K562 (cell line): Measurements from ENCODE around the gene CABP4. TPM values are rescaled to one million over a fixed set of nuclear protein-coding genes. Genes with fewer than 3 reads are reported as not detected.

ENCODE experiments used
- ARID3A ChIP-seq: IDR thresholded peaks from 2 replicates; pipeline ENCODE4 v1.6.1; 2012; ENCODE audit warnings: low read depth, low read length, improper control_type of control experiment, borderline replicate concordance
- ASH1L ChIP-seq: fragments of 450-650 bp; IDR thresholded peaks from 2 replicates; pipeline ENCODE4 v1.6.1; 2018; ENCODE audit warnings: borderline replicate concordance, mild to moderate bottlenecking, low read depth; ENCODE audit not compliant: partially characterized antibody
- CBX8 ChIP-seq: fragments of 200-600 bp; sonication (generic); IDR thresholded peaks from 2 replicates; pipeline ENCODE4 v1.6.1; 2012; ENCODE audit warnings: borderline replicate concordance, mixed run types, low read depth, mild to moderate bottlenecking, moderate library complexity, mixed read lengths, low read length, control low read depth, inconsistent platforms; ENCODE audit not compliant: poor library complexity, severe bottlenecking; ENCODE audit errors: extremely low read depth
- CEBPZ ChIP-seq: fragments of 150-350 bp; IDR thresholded peaks from 2 replicates; pipeline ENCODE4 v1.6.1; 2014; ENCODE audit warnings: low read depth, mild to moderate bottlenecking, low read length, borderline replicate concordance
- ELF2 ChIP-seq: fragments of 250-450 bp; sonication (Bioruptor Pico); IDR thresholded peaks from 2 replicates; pipeline ENCODE4 v1.5.0; 2021; ENCODE audit warnings: mild to moderate bottlenecking
- MAX ChIP-seq: sonication (generic); formaldehyde crosslinking; IDR thresholded peaks from 2 replicates; pipeline ENCODE4 v1.9.0; 2022; ENCODE audit warnings: mild to moderate bottlenecking, missing genetic modification reagents
- NFXL1 ChIP-seq: fragments of 450-650 bp; formaldehyde crosslinking; IDR thresholded peaks from 2 replicates; pipeline ENCODE4 v1.4.0; 2021; ENCODE audit warnings: mild to moderate bottlenecking
- SLC30A9 ChIP-seq: fragments of 250-450 bp; sonication (Bioruptor Pico); IDR thresholded peaks from 2 replicates; pipeline ENCODE4 v1.8.0; 2022; ENCODE audit warnings: mild to moderate bottlenecking, moderate library complexity
- TEAD2 ChIP-seq: fragments of 450-650 bp; IDR thresholded peaks from 2 replicates; pipeline ENCODE4 v1.6.1; 2016; ENCODE audit warnings: missing genetic modification characterization, control low read depth, missing compliant biosample characterization
- YBX1 ChIP-seq: fragments of 450-650 bp; IDR thresholded peaks from 2 replicates; pipeline ENCODE4 v1.7.1; 2016; ENCODE audit warnings: mild to moderate bottlenecking
- ZNF778 ChIP-seq: fragments of 450-650 bp; formaldehyde crosslinking; IDR thresholded peaks from 2 replicates; pipeline ENCODE4 v1.4.0; 2020; ENCODE audit warnings: mild to moderate bottlenecking, moderate library complexity
- polyA plus RNA-seq, 8 experiments: library from polyadenylated mRNA; depleted of rRNA in 4 of 8; stranded (reverse) in 5 of 8; unstranded in 3 of 8; fragments of >200 nt; fragmentation: Nextera tagmentation in 2 of 8; fragmentation: Illumina TruSeq in 1 of 8; extraction: Ambion mirVana in 2 of 8; extraction: Trizol in 1 of 8; gene quantifications; 2 replicates each; pipeline versions ENCODE4 v1.2.1 to v1.2.3, GENCODE V29; 2011 to 2014; ENCODE audit warnings: inconsistent platforms in 1 of 8, missing spikeins in 1 of 8
- total RNA-seq, 7 experiments: library from RNA; depleted of rRNA in 6 of 7; stranded (reverse); fragments of >200 nt in 6 of 7; fragmentation: Illumina TruSeq in 2 of 7; extraction: Trizol in 2 of 7; gene quantifications; 2 replicates each; pipeline versions ENCODE4 v1.2.1 to v1.2.3, GENCODE V29; 2011 to 2021; ENCODE audit warnings: low replicate concordance in 1 of 7
- TF ChIP-seq, protein P1 (sequence below): fragments of 250-450 bp; sonication (Bioruptor Pico); IDR thresholded peaks from 2 replicates; pipeline ENCODE4 v1.8.0; 2022; ENCODE audit warnings: inconsistent platforms
- TF ChIP-seq, protein P2 (sequence below), 2 experiments: fragments of 450-650 bp; conservative IDR thresholded peaks; 2 replicates each; pipeline ENCODE4 v1.6.1; 2017; ENCODE audit warnings: mild to moderate bottlenecking in 2 of 2, moderate library complexity in 2 of 2
- TF ChIP-seq, protein P3 (sequence below), 3 experiments: fragments of 200-800 bp in 1 of 3; sonication (Bioruptor generic) in 1 of 3; sonication (generic) in 1 of 3; formaldehyde crosslinking in 1 of 3; IDR thresholded peaks; 2 replicates each; pipeline versions ENCODE4 v1.6.1 to v1.8.0; 2016 to 2022; ENCODE audit warnings: mild to moderate bottlenecking in 2 of 3, missing compliant biosample characterization in 2 of 3, missing genetic modification characterization in 2 of 3, missing genetic modification reagents in 1 of 3

CABP4 gene
- total and polyA plus RNA-seq, 9 of the 15 experiments (the other 6 are each of a cell fraction or from before 2014, with no cell fraction given): 0.11 TPM; not detected in 8

DNA sequence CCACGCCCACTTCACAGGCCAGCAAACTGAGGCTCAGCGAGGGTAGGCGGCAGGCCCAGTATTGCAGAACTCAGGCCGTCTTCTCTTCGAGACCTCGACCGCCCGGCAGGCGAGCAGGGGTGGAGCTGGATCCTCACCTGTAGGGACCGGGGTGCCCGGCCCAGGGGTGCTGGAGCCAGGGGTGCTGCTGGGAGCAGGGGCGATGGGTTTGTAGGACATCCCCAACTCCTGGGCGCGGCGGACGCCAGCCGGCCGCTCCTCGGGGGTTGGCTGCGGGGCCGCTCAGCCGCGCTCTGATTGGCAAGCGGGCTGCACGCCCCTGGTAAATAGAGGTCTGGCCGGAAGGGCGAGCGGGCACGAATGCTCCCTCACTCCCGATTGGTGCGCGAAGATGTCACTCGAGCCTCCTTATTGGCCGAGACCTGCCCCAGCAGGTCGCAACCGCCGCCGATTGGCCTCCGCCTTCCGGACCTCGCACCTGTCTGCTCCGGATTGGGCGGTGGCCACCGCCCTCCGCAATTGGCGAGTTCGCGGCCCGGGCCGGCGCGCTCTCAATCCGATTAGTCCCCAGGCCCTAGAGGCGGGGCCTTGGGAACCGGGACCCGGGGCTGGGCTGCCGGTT is 52.8 kb downstream of the CABP4 start, which contains the start of gene CDK2AP2 (continued):
- TF ChIP-seq CEBPZ: peak; percentile 90
- peak; percentile 99 for TF ChIP-seq ASH1L
- peak; percentile 13; the same call in 1 of the 2 replicates for TF ChIP-seq ELF2
- TF ChIP-seq ARID3A: 0 out of 2 replicates have a peak, but pooled peaks have one; percentile 10
- TF ChIP-seq TEAD2: no peak
- TF ChIP-seq ZNF778 (CRISPR knock-in tag): no peak
- TF ChIP-seq SLC30A9 (CRISPR knock-in tag): no peak
- TF ChIP-seq NFXL1: no peak
- TF ChIP-seq, protein P1, sequence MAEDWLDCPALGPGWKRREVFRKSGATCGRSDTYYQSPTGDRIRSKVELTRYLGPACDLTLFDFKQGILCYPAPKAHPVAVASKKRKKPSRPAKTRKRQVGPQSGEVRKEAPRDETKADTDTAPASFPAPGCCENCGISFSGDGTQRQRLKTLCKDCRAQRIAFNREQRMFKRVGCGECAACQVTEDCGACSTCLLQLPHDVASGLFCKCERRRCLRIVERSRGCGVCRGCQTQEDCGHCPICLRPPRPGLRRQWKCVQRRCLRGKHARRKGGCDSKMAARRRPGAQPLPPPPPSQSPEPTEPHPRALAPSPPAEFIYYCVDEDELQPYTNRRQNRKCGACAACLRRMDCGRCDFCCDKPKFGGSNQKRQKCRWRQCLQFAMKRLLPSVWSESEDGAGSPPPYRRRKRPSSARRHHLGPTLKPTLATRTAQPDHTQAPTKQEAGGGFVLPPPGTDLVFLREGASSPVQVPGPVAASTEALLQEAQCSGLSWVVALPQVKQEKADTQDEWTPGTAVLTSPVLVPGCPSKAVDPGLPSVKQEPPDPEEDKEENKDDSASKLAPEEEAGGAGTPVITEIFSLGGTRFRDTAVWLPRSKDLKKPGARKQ (CRISPR knock-in tag): no peak
- TF ChIP-seq MAX (CRISPR knock-in tag): no peak
- TF ChIP-seq, protein P2, sequence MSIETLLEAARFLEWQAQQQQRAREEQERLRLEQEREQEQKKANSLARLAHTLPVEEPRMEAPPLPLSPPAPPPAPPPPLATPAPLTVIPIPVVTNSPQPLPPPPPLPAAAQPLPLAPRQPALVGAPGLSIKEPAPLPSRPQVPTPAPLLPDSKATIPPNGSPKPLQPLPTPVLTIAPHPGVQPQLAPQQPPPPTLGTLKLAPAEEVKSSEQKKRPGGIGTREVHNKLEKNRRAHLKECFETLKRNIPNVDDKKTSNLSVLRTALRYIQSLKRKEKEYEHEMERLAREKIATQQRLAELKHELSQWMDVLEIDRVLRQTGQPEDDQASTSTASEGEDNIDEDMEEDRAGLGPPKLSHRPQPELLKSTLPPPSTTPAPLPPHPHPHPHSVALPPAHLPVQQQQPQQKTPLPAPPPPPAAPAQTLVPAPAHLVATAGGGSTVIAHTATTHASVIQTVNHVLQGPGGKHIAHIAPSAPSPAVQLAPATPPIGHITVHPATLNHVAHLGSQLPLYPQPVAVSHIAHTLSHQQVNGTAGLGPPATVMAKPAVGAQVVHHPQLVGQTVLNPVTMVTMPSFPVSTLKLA (conservative IDR thresholded peaks at IDR 0.05): peak; percentile 87 to 92; a peak in 3 of 4 replicates
- TF ChIP-seq, protein P3, sequence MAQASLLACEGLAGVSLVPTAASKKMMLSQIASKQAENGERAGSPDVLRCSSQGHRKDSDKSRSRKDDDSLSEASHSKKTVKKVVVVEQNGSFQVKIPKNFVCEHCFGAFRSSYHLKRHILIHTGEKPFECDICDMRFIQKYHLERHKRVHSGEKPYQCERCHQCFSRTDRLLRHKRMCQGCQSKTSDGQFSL (CRISPR knock-in tag; IDR thresholded peaks at IDR 0.05): 0 out of 2 replicates have a peak, but pooled peaks have one; percentile 45
- TF ChIP-seq, protein P3 (tag; IDR thresholded peaks at IDR 0.05): no peak
- no peak for TF ChIP-seq CBX8
- TF ChIP-seq YBX1: no peak
